Measurements from ENCODE around the gene SPON2.

The SPON2 gene

GRCh38 chr4:1183985-1184773, 11.8 kb upstream of the SPON2 start:
- Histone ChIP-seq H3K36me3 (no peaks in the 10 kb centered on the region), H3K27ac (no peak overlapping the region), H4K20me1 (no peaks in the 10 kb centered on the region), H3K4me1 (peaks cover 20% of the 10 kb centered on the region), H3K9me3 (peaks cover 27% of the 10 kb centered on the region), H3K4me2 (peak overlapping the region; percentile 74), H3K4me3 (no peak overlapping the region), H3K9ac (0 out of 2 replicates have a peak overlapping the region, but pooled peaks have one; percentile 42), H3K27me3 (no peaks in the 10 kb centered on the region)
- no peak for TF ChIP-seq Cebpa-rat (IDR thresholded peaks at IDR 0.05)

GRCh38 chr4:1182313-1182712, 9.9 kb upstream of the SPON2 start:
- H3K36me3 ChIP-seq: no peaks in the 10 kb centered on the region
- no peak overlapping the region for H3K27ac ChIP-seq
- no peak for TF ChIP-seq Cebpa-rat (IDR thresholded peaks at IDR 0.05)
- H3K4me2 ChIP-seq: no peak overlapping the region
- no peaks in the 10 kb centered on the region for H4K20me1 ChIP-seq
- peaks cover 27% of the 10 kb centered on the region for H3K9me3 ChIP-seq
- H3K9ac ChIP-seq: no peak overlapping the region
- H3K4me1 ChIP-seq: peaks cover 39% of the 10 kb centered on the region
- no peak overlapping the region for H3K4me3 ChIP-seq
- H3K27me3 ChIP-seq: no peaks in the 10 kb centered on the region; the same call in 1 of the 2 replicates

- H3K4me3 ChIP-seq: no peak overlapping the region
- TF ChIP-seq Cebpa-rat (IDR thresholded peaks at IDR 0.05): no peak
- no peaks in the 10 kb centered on the region for H3K36me3 ChIP-seq
- H3K27ac ChIP-seq: no peak overlapping the region
- H4K20me1 ChIP-seq: peaks cover 7% of the 10 kb centered on the region; the same call in 1 of the 2 replicates
- H3K4me1 ChIP-seq: peaks cover 39% of the 10 kb centered on the region
- H3K4me2 ChIP-seq: no peak overlapping the region
- no peak overlapping the region for H3K9ac ChIP-seq
- no peaks in the 10 kb centered on the region; the same call in 1 of the 2 replicates for H3K27me3 ChIP-seq
- H3K9me3 ChIP-seq: peaks cover 27% of the 10 kb centered on the region
These were observed 8.3 kb upstream of the SPON2 start for GRCh38 chr4:1180663-1181062.

- no peak overlapping the region for H3K27ac ChIP-seq
- no peak overlapping the region for H3K4me3 ChIP-seq
- peaks cover 14% of the 10 kb centered on the region for H4K20me1 ChIP-seq
- H3K4me1 ChIP-seq: peaks cover 38% of the 10 kb centered on the region
- H3K4me2 ChIP-seq: no peak overlapping the region
- TF ChIP-seq Cebpa-rat (IDR thresholded peaks at IDR 0.05): no peak
- H3K9me3 ChIP-seq: peaks cover 27% of the 10 kb centered on the region
- no peak overlapping the region for H3K9ac ChIP-seq
- H3K36me3 ChIP-seq: no peaks in the 10 kb centered on the region
- H3K27me3 ChIP-seq: peaks cover 5% of the 10 kb centered on the region
These were observed 7.6 kb upstream of the SPON2 start for GRCh38 chr4:1179976-1180375.

GRCh38 chr4:1179089-1179441, 6.7 kb upstream of the SPON2 start:
- Histone ChIP-seq H3K9ac (no peak overlapping the region), H4K20me1 (peaks cover 20% of the 10 kb centered on the region), H3K36me3 (no peaks in the 10 kb centered on the region), H3K4me1 (peaks cover 29% of the 10 kb centered on the region), H3K27me3 (peaks cover 14% of the 10 kb centered on the region), H3K4me3 (no peak overlapping the region), H3K4me2 (peak overlapping the region; percentile 53), H3K9me3 (peaks cover 27% of the 10 kb centered on the region), H3K27ac (no peak overlapping the region)
- TF ChIP-seq Cebpa-rat (IDR thresholded peaks at IDR 0.05): no peak

GRCh38 chr4:1178300-1179088, 6.1 kb upstream of the SPON2 start:
- Histone ChIP-seq H3K4me2 (peak overlapping the region; percentile 53), H3K27ac (no peak overlapping the region)

GRCh38 chr4:1177274-1178141, 5.1 kb upstream of the SPON2 start:
- Histone ChIP-seq H3K4me2 (peak overlapping the region; percentile 53), H3K4me3 (no peak overlapping the region), H3K9me3 (peaks cover 27% of the 10 kb centered on the region), H3K36me3 (no peaks in the 10 kb centered on the region), H3K27me3 (peaks cover 29% of the 10 kb centered on the region), H3K9ac (no peak overlapping the region), H3K4me1 (peaks cover 21% of the 10 kb centered on the region), H4K20me1 (peaks cover 33% of the 10 kb centered on the region), H3K27ac (no peak overlapping the region)
- no peak for TF ChIP-seq Cebpa-rat (IDR thresholded peaks at IDR 0.05)

More at GRCh38 chr4:1178300-1179088, 6.1 kb upstream of the SPON2 start:
- no peak overlapping the region for H3K4me3 ChIP-seq
- H3K9ac ChIP-seq: no peak overlapping the region
- H3K9me3 ChIP-seq: peaks cover 27% of the 10 kb centered on the region
- peaks cover 24% of the 10 kb centered on the region for H3K4me1 ChIP-seq
- no peak for TF ChIP-seq Cebpa-rat (IDR thresholded peaks at IDR 0.05)
- peaks cover 19% of the 10 kb centered on the region for H3K27me3 ChIP-seq
- H4K20me1 ChIP-seq: peaks cover 26% of the 10 kb centered on the region
- no peaks in the 10 kb centered on the region for H3K36me3 ChIP-seq

GRCh38 chr4:1176398-1177273, 4.3 kb upstream of the SPON2 start:
- Histone ChIP-seq H3K9ac (no peak overlapping the region), H3K9me3 (peaks cover 23% of the 10 kb centered on the region), H4K20me1 (peaks cover 42% of the 10 kb centered on the region), H3K27me3 (peaks cover 38% of the 10 kb centered on the region), H3K4me2 (no peak overlapping the region), H3K27ac (no peak overlapping the region), H3K4me3 (no peak overlapping the region), H3K4me1 (peaks cover 30% of the 10 kb centered on the region), H3K36me3 (no peaks in the 10 kb centered on the region)
- no peak for TF ChIP-seq Cebpa-rat (IDR thresholded peaks at IDR 0.05)

Measured in BLaER1 (cell line).